Measurements from ENCODE around the gene GOLGA8M. TPM values are rescaled to one million over a fixed set of nuclear protein-coding genes. Genes with fewer than 3 reads are reported as not detected.
A peak's percentile ranks its signal among the peaks of the same experiment; 100 is the strongest.
"Not testable (repeated sequence)": the region's sequence is repeated elsewhere in the genome, so short reads cannot be mapped to it uniquely, and the experiment has no call there.

Gene GOLGA8M, protein sequence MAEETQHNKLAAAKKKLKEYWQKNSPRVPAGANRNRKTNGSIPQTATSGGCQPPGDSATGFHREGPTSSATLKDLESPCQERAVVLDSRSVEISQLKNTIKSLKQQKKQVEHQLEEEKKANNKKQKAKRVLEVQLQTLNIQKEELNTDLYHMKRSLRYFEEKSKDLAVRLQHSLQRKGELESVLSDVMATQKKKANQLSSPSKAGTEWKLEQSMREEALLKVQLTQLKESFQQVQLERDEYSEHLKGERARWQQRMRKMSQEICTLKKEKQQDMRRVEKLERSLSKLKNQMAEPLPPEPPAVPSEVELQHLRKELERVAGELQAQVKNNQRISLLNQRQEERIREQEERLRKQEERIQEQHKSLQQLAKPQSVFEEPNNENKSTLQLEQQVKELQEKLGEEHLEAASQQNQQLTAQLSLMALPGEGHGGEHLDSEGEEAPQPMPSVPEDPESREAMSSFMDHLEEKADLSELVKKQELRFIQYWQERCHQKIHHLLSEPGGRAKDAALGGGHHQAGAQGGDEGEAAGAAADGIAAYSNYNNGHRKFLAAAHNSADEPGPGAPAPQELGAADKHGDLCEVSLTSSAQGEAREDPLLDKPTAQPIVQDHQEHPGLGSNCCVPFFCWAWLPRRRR
- 1 to 10 TPM; 2.3 to 4.0 (median 3.0) TPM for total RNA-seq
- polyA plus RNA-seq, result 0.91 TPM
- long read RNA-seq, donor 1, result 0 reads
- long read RNA-seq, donor 2, result 0 reads
- long read RNA-seq, donor 3, result 0 reads
- long read RNA-seq, donor 4, result 0 reads

DNA sequence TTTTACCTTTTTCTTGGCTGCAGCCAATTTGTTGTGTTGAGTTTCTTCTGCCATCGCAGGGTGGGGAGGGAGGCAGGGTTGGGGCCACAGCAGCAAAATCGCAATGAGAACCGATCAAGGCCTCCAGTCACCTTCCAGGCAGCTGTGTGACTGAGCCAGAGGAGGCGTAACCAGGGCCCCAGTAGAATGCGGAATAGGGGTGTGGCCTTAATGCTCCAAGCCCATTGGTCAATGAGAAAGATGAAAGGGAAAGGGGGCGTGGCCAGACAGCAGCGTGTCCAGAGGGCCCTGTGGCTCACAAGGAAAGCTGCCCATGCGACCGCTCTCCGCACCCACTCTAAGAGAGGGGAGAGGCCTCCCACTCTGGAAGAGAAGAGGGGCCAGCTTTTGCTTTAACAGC, at the start of gene GOLGA8M:
TSS of gene GOLGA8M (minus strand) at position 152 of the 400 bp plus-strand sequence. CDS start at position 54, 98 bp downstream.
- H3K4me1 ChIP-seq (ENCODE audit: control insufficient read depth, insufficient read depth, low read length); DNase-seq; intact Hi-C loops (cut with DNase I); ATAC-seq; H3K9me3 ChIP-seq (ENCODE audit: control insufficient read depth, low read length); H3K4me3 ChIP-seq (ENCODE audit: low read length); H3K27me3 ChIP-seq (ENCODE audit: control insufficient read depth, insufficient read depth); H3K27ac ChIP-seq (ENCODE audit: low read length): not testable (repeated sequence)
- 86% methylated on average over 2 of the region's 10 CpGs for WGBS

DNA sequence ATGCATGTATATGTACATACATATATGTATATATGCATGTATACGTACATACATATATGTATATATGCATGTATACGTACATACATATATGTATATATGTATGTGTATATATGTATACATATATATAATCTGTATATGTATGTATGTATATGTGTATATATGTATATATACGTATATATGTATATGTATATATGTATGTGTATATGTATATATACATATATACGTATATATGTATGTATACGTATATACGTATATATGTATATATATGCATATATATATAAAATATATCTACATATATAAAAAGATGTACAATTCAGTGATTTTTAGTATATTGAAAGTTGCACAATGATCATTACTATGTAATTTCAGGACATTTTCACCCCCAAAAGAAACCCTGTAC, 30.7 kb upstream of the GOLGA8M start:
- H3K9me3 ChIP-seq (ENCODE audit: control insufficient read depth, low read length); H3K4me3 ChIP-seq (ENCODE audit: low read length); H3K27ac ChIP-seq (ENCODE audit: low read length); H3K4me1 ChIP-seq (ENCODE audit: control insufficient read depth, insufficient read depth, low read length); H3K27me3 ChIP-seq (ENCODE audit: control insufficient read depth, insufficient read depth); ATAC-seq; DNase-seq; intact Hi-C loops (cut with DNase I): not testable (repeated sequence)
- WGBS, result 80% methylated on average over 6 of the region's 6 CpGs

DNA sequence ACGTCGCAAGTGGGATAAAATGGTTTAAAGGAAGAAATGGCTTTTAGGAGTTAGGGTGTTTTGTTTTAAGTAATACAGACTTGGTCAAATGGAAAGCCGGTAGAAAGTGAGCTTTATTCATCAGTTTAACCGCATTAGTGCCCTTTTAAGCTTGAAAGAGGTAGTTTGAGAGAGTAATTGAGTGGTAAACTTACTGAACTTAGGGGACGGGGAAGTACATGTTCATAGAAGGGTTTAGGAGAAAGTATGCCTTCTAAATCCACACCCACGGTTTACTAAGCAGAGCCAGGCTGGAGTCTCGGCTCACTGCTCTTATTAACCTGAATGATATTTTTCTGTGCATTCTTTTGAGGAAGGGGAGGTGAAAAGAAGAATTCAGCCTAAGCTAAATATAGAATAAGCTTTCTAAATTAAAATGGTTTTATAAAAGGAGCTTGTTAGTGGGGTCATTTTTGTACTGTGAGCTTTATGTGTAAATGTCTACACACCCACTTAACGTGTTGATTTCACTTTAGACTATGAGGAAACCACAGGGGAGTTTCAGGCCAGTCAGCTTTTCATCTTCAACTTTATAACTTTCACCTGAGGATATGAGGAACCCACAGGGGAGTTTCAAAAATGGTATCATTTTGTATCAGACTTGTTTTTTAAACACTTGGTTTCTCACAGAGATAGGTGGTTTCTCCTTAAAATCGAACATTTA, 26.5 kb upstream of the GOLGA8M start:
- H3K27me3 ChIP-seq (ENCODE audit: control insufficient read depth, insufficient read depth); ATAC-seq; intact Hi-C loops (cut with DNase I); H3K4me1 ChIP-seq (ENCODE audit: control insufficient read depth, insufficient read depth, low read length); H3K9me3 ChIP-seq (ENCODE audit: control insufficient read depth, low read length); DNase-seq; H3K27ac ChIP-seq (ENCODE audit: low read length): not testable (repeated sequence)
- WGBS, result 5% methylated on average over 8 of the region's 9 CpGs
- H3K4me3 ChIP-seq (ENCODE audit: low read length), result peak overlapping the region; percentile 31

DNA sequence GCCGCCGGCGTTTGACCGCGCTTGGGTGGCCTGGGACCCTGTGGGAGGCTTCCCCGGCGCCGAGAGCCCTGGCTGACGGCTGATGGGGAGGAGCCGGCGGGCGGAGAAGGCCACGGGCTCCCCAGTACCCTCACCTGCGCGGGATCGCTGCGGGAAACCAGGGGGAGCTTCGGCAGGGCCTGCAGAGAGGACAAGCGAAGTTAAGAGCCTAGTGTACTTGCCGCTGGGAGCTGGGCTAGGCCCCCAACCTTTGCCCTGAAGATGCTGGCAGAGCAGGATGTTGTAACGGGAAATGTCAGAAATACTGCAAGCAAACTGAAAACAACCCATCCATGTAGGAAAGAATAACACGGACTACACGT, 26.0 kb upstream of the GOLGA8M start:
- H3K4me3 ChIP-seq (ENCODE audit: low read length), result peak overlapping the region; percentile 49
- H3K27me3 ChIP-seq (ENCODE audit: control insufficient read depth, insufficient read depth); H3K9me3 ChIP-seq (ENCODE audit: control insufficient read depth, low read length); H3K4me1 ChIP-seq (ENCODE audit: control insufficient read depth, insufficient read depth, low read length); DNase-seq; intact Hi-C loops (cut with DNase I): not testable (repeated sequence)
- peak; percentile 38 to 47 for ATAC-seq
- WGBS, result under 1% methylated on average over 3 of the region's 23 CpGs
- H3K27ac ChIP-seq (ENCODE audit: low read length), result peak overlapping the region; percentile 97

DNA sequence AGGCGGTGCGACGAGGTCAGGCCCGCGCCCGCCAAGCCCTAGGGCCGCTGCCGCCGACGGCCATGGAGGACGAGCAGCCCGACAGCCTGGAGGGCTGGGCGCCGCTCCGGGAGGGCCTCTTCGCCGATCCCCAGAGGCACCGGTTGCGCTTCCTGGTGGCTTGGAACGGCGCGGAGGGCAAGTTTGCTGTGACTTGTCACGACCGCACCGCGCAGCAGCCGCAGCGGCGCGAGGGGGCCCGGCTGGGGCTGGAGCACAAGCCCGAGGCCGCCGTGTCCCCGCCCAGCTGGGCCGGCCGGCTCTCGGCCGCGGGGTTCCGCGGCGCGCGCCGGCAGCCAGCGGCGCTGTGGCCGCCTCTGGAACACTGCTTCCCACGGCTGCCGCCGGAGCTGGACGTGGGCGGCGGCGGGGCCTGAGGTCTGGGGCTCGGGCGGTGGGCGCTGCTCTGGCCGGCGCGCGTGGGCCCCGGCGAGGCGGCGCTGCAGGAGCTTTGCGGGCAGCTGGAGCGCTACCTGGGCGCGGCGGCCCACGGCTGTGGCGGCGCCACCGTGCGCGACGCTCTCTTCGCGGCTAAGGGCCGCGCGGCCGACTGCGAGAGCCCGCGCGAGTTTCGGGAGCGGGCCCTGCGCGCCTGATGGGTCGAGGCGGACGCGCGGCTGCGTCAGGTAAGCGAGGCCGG, 25.4 kb upstream of the GOLGA8M start:
- intact Hi-C loops (cut with DNase I); H3K4me1 ChIP-seq (ENCODE audit: control insufficient read depth, insufficient read depth, low read length); H3K9me3 ChIP-seq (ENCODE audit: control insufficient read depth, low read length); H3K27me3 ChIP-seq (ENCODE audit: control insufficient read depth, insufficient read depth): not testable (repeated sequence)
- WGBS, result under 1% methylated on average over 86 of the region's 101 CpGs
- Histone ChIP-seq H3K27ac (ENCODE audit: low read length) (peak overlapping the region; percentile 97), H3K4me3 (ENCODE audit: low read length) (peak overlapping the region; percentile 49)
- ATAC-seq (peak; percentile 98), DNase-seq (peak; percentile 50 to 84 (median 81))

DNA sequence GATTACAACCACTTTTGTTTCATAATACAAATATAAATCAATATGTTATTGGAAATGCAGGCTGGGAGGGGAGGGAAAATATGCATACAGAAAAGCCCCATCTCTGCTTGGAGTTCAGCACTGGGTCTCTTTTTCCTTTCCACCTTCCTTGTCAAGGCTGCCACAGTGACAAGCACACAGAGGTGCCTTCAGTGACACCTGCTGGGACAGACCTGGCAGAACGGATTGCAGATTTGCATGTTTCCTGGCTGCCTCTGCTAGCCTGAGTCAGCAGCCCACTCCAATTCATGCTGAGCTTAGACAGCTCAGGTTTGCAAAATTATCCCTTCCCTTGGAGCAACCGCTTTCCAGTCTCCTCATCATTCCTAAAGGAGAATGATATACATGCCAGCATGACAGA, 15.8 kb upstream of the GOLGA8M start:
- H3K27me3 ChIP-seq (ENCODE audit: control insufficient read depth, insufficient read depth); H3K4me1 ChIP-seq (ENCODE audit: control insufficient read depth, insufficient read depth, low read length); H3K4me3 ChIP-seq (ENCODE audit: low read length); H3K9me3 ChIP-seq (ENCODE audit: control insufficient read depth, low read length); H3K27ac ChIP-seq (ENCODE audit: low read length); intact Hi-C loops (cut with DNase I); ATAC-seq: not testable (repeated sequence)
- WGBS, result 45% methylated on average over 2 of the region's 2 CpGs
- peak in 1 of 3 donors; percentile 43 for DNase-seq

DNA sequence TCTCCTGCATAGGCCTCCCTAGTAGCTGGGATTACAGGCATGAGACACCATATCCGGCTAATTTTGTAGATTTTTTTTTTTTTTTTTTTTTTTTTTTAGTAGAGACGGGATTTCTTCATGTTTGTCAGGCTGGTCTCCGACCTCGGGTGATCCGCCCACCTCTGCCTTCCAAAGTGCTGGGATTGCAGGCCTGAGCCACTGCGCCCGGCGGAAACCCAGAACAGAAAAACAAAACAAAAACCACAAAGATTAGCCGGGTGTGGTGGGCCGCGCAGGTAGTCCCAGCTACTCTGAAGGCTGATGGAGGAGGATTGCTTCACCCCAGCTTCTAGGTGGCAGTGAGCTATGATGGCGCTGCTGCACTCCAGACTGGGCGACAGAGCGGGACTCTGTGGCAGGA, 14.8 kb upstream of the GOLGA8M start:
- H3K27me3 ChIP-seq (ENCODE audit: control insufficient read depth, insufficient read depth); H3K9me3 ChIP-seq (ENCODE audit: control insufficient read depth, low read length); DNase-seq; H3K4me3 ChIP-seq (ENCODE audit: low read length); H3K4me1 ChIP-seq (ENCODE audit: control insufficient read depth, insufficient read depth, low read length); ATAC-seq; H3K27ac ChIP-seq (ENCODE audit: low read length); intact Hi-C loops (cut with DNase I): not testable (repeated sequence)
- 96% methylated on average over 14 of the region's 14 CpGs for WGBS

DNA sequence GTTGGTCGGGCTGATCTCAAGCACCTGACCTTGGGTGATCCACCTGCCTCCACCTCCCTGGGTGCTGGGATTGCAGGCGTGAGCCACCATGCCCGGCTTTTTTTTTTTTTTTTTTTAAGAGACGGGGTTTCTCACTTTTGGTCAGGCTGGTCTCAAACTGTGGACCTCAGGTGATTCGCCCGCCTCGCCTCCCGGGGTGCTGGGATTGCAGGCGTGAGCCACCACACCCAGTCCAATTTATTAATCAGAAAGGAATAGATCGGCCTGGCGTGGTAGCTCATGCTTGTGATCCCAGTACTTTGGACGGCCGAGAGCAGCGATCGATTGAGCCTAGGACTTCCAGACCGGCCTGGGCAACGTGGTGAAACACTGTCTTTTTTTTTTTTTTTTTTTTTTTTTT, 13.9 kb upstream of the GOLGA8M start:
- Histone ChIP-seq H3K9me3 (ENCODE audit: control insufficient read depth, low read length) (no peaks in the 10 kb centered on the region), H3K4me3 (ENCODE audit: low read length) (no peak overlapping the region), H3K4me1 (ENCODE audit: control insufficient read depth, insufficient read depth, low read length) (no peaks in the 10 kb centered on the region), H3K27me3 (ENCODE audit: control insufficient read depth, insufficient read depth) (no peaks in the 10 kb centered on the region), H3K27ac (ENCODE audit: low read length) (no peak overlapping the region)
- ATAC-seq, result no peak
- 97% methylated on average over 17 of the region's 17 CpGs for WGBS
- intact Hi-C loops (cut with DNase I), result no loop called here
- DNase-seq, result peak in 1 of 3 donors; percentile 26

DNA sequence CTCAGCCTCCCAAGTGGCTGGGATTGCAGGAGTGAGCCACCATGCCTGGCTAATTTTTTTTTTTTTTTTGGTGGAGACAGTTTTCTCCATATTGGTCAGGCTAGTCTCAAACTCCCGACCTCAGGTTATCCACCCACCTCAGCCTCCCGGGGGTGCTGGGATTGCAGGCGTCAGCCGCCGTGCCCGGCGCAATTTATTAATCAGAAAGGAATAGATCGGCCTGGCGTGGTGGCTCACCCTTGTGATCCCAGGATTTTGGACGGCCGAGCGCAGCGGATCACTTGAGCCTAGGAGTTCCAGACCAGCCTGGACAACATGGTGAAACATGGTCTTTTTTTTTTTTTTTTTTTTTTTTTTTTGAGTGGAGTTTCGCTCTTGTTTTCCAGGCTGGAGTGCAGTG, 13.3 kb upstream of the GOLGA8M start:
- intact Hi-C loops (cut with DNase I), result no loop called here
- no peaks in the 10 kb centered on the region for H3K27me3 ChIP-seq (ENCODE audit: control insufficient read depth, insufficient read depth)
- H3K4me1 ChIP-seq (ENCODE audit: control insufficient read depth, insufficient read depth, low read length), result no peaks in the 10 kb centered on the region
- no peak for ATAC-seq
- 98% methylated on average over 14 of the region's 14 CpGs for WGBS
- no peak overlapping the region for H3K4me3 ChIP-seq (ENCODE audit: low read length)
- no peak overlapping the region for H3K27ac ChIP-seq (ENCODE audit: low read length)
- DNase-seq, result peak in 1 of 3 donors; percentile 26
- no peaks in the 10 kb centered on the region for H3K9me3 ChIP-seq (ENCODE audit: control insufficient read depth, low read length)

DNA sequence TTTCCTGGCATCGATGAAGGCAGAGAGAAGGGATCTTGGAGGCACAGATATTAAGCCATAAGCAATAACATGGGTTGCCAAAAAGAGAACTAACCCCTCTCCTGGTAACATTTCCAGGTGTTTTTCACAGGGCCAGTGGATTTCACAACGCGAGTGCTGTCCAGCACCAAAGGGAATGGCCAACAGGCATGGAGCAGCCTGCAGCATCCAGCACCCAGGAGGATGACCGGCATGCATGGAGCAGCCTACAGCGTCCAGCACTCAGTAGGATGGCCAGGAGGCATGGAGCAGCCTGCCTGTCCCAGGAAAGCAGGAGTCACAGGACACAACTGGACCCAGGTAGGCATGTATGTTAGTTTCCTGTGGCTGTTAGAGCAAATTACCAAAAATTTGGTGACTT, 11.8 kb upstream of the GOLGA8M start:
- ATAC-seq; H3K4me1 ChIP-seq (ENCODE audit: control insufficient read depth, insufficient read depth, low read length); H3K9me3 ChIP-seq (ENCODE audit: control insufficient read depth, low read length); H3K4me3 ChIP-seq (ENCODE audit: low read length); DNase-seq; H3K27ac ChIP-seq (ENCODE audit: low read length); intact Hi-C loops (cut with DNase I); H3K27me3 ChIP-seq (ENCODE audit: control insufficient read depth, insufficient read depth): not testable (repeated sequence)
- 84% methylated on average over 4 of the region's 5 CpGs for WGBS

Measured in right cardiac atrium (tissue), 5 donors.